HG02642 (cell line): ENCODE results near the gene LGALS7.
"Not testable (repeated sequence)": the region's sequence is repeated elsewhere in the genome, so short reads cannot be mapped to it uniquely, and the experiment has no call there.

Experiments
- ATAC-seq: cut with Tn5 transposase; IDR thresholded peaks from one replicate; pipeline ENCODE4 v1.9.1; 2021; ENCODE audit warnings: mild to moderate bottlenecking; ENCODE audit not compliant: unreplicated experiment, poor library complexity

LGALS7 gene

DNA sequence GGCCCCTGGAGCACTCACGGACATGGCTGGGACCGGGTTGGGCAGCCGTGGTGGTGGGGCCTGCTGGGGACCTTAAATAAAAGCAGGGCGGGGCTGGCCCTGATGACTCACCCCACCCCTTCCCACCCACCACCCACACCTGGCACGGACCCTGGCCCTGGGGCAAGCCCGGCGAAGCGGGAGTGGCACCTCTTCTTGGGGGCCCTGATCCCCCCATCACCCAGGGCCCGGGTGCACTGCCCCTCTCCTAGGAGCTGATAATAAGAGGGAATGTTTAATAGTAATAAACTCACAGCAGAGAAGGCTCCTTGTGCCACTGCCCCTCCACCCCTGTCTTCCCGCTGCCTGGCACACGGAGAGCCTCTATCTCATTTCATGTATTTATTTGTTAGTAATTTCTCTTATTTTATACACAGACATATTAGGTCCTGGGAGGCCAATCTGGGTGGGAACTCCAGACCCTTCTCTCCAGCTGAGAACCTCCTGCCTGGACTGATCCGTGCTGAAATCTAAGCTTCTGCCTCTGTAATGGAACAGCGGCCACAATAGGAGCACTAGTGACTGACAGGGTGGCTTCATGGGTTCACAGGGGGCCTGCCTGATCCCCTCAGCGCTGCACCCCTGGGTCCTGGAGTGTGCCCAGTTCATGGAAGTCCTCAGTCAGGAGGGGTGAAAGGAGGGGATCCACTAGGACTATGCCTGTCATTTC, at the start of gene LGALS7:
Gene LGALS7 (minus strand): TSS at position 49 of the 709 bp plus-strand sequence. CDS start 25 bp downstream, at position 24.
- no peak for ATAC-seq

DNA sequence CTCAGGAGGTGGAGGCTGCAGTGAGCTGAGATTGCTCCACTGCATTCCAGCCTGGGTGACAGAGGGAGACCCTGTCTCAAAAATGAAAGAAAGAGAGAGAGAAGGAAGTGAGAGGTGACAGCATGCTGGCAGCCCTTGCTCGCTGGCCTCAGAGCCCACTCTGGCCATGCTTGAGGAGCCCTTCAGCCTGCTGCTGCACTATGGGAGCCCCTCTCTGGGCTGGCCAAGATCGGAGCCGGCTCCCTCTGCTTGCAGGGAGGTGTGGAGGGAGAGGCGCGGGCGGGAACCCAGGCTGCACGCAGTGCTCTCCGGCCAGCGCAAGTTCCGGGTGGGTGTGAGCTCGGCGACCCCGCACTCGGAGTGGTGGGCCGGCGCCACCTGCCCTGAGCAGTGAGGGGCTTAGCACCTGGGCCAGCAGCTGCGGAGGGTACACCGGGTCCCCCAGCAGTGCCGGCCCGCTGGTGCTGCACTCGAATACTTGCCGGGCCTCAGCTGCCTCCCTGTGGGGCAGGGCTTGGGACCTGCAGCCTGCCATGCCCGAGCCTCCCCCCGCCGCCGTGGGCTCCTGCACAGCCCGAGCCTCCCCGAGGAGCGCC, 48.0 kb upstream of the LGALS7 start:
- ATAC-seq, result not testable (repeated sequence)

DNA sequence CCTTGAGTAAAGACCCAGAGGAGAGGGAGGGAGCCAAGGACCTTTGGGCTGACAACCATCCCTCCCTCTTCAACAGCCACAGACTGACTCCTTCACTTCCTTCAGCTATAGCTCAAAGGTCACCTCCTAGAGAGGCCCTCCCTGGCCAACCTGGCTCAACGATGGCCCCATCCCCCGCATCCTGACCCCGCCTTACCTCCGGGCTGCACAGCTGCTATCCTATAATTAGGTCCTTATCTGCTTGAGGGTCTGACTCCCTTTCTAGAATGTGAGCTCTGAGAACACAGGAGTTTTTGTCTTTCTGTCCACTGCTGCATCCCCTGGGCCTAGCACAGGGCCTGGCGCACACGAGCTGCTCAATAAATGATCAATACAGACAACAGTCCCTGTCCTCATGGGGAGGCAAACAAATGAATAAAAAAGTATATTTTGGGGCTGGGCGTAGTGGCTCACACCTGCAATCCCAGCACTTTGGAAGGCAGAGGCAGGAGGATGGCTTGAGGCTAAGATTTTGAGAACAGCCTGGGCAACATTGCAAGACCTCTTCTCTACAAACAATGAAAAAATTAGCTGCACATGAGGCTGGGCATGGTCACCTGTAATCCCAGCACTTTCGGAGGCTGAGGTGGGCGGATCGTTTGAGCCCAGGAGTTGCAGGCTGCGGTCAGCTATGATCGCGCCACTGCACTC, 46.1 kb upstream of the LGALS7 start:
- no peak for ATAC-seq

DNA sequence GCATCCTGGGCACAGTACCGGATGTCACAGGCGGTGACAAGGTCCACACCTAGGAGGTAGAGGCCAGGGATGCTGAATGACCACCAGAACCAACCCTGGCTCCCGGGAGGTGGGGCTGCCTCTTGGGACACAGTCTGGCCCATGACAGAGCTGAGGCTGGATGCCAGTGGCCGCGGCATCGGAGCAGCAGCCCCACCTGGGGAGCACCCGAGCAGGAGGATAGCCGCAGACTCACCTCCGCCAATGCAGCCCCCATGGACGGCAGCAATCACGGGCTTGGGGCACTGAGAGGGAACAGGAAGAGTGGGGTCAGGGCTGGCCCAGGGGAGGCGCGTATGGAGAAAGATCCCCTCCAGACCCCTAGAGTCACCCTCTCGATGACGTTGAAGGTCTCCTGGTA, 43.8 kb upstream of the LGALS7 start:
- ATAC-seq, result no peak

DNA sequence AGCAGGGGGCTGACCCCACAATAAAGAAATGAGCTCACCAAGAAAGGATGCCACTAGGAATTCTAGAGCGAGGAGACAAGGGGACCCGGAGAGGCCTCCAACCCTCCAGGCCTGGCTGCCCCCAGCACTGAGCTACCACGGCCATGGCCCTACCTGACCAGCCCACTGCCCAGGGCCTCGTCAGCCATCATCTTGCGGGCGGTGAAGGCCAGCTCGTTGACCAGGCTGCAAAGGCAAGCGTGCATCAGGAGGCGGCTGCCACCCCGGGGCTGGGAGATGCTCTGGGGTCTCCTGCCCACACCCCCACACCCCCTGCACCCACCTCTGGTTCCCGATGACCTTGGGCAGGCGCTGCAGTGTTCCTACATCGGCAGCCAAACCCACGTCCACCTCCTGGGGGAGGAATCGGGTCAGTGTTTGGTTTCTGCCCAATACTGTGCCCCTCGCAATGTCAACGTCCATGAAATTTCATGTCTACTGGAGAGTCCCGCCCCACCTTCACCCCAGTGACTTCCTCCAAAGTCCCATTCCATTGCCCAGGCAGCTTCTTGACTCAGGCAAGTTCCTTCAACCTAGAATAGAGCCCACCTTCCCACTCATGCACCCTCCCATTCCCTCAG, 42.9 kb upstream of the LGALS7 start:
- ATAC-seq, result no peak

DNA sequence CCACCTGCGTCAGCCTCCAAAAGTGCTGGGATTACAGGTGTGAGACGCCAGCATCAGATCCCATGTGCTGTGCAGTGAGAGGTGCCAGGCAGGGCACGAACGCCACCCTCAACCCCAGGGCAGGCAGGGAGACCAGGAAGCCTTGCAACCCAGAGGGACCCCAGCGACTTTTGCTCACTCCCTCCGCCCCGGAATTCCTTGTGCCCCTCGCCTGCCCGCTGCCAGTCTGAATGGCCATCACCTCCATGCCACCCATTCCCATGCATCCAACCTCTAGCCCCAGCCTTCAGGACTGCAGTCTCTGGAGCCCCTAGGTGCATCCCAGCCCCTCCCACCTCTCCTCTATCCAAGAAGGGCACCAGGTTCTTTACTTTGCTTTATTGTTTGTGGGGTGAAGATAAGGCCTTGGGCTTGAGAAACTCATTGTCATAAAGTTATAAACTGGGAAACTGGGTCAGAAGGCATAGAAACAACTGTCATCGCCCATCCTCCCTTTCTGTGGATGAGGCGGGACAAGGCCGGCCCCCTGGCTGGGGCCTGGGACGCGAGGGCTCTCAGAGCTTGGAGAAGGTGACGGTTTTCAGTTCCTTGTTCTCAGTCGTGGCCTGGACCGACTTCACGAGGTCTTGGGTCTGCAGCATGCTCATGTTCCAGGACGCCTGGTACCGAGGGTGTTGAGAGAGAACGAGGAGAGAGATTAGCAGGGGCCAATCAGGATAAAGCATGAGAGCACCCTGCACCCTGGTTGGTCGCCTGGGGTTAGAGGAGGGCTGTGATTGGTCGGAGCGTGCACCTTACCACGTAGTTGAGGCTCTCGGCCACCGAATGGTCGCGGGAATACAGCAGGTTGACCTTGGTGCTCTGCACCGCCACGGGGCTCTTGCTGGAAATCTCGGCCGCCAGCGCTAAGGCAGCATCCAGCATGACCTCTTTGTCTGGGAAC, 42.0 kb upstream of the LGALS7 start:
- ATAC-seq, result no peak

DNA sequence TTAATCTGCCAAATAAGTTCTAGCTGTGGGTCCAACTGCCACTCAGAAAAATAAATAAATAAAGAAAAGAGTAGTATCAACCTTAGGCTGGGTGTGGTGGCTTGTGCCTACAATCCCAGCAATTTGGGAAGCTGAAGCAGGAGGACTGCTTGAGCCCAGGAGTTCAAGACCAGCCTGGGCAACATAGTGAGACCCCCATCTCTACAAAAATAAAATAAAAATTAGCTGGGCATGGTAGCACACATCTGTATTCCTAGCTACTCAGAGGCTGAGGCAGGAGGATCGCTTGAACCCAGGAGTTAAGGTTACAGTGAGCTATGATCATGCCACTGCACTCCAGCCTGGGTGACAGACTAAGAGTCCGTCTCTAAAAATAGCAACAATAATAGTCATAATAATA, 40.6 kb upstream of the LGALS7 start:
- ATAC-seq, result not testable (repeated sequence)

DNA sequence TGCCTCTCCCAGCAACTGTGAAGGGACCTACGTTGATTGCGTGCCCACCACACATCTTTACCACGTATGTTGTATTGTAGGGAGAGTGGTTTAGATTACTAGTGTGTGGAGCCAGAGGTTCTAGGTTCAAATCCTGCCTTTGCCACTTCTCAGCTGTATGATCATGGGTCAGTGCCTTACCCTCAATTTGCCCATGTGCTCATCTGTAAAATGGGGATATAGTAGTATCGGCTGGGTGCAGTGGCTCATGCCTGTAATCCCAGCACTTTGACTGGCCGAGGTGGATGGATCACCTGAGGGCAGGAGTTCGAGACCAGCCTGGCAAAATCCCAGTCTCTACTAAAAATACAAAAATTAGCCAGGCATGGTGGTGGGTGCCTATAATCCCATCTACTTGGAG, 40.0 kb upstream of the LGALS7 start:
- no peak for ATAC-seq

DNA sequence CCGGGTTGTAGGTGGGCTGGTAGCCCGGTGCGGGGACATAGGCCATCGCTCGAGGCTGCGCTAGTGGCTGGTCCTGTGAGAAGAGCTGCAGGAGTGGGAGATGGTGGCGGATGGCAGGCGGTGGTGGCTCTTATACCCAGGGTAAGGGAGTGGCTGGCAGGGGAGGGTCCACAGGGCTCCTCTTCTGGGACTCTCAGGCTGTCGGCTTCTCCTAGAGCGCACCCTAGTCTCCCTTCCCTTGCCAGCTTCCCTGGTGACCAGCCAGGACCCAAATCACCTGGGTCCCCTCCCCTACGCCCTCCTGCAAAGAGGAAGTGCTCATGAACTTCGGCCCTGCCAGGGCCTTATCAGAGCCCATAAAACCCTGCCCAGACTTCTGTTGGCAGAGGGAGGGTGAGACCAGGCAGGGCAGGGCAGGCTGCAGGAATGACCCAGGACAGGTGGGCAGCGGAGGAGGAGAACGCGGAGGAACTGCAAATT, 39.6 kb upstream of the LGALS7 start, which contains the start of gene LGALS4:
Gene LGALS4 (minus strand): TSS at position 105 of the 480 bp plus-strand sequence. CDS start 59 bp downstream, at position 46.
- no peak for ATAC-seq

DNA sequence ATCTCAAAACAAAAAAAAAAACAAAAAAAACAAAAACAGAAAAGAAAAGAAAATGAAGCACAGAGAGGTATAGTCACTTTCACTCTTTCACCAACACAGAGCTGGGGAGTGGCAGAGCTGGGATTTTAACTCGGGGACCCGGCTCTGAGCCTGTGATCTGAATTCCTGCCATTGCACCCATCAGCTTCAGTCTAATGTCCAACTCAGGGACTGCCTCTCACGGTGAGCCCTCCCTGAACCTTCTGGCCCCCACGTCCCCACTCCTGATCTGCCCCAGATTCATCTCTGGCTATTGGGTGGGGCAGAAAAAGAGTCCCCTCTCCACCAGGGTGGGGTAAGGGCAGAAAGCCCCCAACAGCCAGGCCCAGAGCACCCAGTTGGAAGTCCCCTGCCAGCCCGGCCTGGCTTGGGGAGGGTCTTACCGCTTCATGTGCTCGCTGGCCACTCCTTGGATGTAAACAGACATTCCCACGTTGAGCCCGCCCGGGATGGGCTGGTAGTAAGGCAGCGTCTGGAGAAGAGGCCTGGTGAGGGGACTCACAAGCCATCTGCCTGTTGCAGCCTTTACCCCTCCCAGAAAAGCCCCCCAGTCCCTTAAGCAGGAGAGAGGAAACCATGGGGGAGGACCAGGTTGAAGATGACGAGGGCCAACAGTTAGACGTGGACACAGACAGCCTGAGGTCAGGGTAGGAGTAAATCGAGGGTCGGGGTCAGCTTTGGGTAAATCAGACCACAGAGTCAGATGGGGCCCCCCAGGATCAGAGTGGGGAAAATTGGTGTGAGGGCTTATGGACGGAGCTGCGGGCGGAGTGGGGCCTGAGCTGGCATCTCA, 38.9 kb upstream of the LGALS7 start:
- no peak for ATAC-seq

DNA sequence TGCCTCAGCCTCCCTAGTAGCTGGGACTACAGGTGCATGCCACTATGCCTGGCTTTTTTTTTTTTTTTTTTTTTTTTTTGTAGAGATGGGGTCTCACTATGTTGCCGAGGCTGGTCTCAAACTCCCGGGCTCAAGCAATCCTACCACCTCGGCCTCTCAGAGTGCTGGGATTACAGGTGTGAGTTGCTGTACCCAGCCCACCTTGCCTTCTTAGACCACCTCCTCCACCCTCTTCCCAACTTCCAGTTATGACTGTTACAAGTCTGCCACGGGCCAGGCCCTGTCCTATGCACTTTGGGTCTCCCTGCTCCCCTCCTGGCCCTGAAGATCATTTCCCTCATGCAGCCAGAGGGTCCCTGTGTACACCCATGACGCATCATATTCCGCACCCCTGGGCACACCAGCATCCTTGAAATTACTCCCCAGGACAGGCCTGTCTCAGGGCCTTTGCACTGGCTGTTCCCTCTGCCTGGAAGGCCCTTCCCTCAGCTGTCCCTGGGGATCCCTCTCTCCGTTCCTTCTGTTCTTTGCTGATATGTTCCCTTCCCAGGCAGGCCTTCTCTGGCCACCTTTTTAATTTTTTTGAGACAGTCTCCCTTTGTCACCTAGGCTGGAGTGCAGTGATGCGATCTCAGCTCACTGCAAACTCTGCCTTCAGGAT, 36.4 kb upstream of the LGALS7 start:
- ATAC-seq, result no peak

DNA sequence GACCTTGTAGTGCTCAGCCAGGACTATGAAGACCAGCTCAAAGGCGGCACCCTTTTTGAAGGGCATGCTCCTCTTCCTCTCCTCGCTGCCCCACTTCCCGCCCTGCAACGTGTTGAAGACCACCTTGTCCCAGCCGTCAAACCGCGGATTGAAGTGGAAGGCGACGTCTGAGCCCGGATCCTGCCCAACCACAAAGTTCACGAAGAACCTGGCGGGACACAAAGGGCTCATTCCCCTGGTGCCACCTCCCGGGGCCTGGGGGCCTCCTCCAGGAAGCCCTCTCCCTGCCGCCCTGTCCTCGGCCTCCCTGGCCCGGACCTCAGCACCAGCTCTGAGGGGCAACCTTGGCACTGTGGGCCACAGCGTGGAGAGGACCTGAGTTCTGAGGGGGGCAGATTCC, 35.4 kb upstream of the LGALS7 start:
- ATAC-seq, result no peak

DNA sequence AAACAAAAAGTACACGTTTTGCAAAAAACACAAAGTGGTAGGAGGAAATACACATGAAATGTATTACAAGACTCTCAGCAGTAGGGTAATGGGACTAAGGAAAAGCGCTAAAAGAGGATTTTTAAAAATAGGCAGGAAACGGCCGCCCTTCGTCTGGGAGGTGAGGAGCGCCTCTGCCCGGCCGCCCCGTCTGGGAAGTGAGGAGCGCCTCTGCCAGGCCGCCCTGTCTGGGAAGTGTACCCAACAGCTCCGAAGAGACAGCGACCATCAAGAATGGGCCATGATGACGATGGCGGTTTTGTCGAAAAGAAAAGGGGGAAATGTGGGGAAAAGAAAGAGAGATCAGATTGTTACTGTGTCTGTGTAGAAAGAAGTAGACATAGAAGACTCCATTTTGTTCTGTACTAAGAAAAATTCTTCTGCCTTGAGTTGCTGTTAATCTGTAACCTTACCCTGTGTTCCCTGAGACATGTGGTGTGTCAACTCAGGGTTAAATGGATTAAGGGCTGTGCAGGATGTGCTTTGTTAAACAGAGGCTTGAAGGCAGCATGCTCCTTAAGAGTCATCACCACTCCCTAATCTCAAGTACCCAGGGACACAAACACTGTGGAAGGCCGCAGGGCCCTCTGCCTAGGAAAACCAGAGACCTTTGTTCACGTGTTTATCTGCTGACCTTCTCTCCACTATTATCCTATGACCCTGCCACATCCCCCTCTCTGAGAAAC, 34.2 kb upstream of the LGALS7 start:
- ATAC-seq, result not testable (repeated sequence)

DNA sequence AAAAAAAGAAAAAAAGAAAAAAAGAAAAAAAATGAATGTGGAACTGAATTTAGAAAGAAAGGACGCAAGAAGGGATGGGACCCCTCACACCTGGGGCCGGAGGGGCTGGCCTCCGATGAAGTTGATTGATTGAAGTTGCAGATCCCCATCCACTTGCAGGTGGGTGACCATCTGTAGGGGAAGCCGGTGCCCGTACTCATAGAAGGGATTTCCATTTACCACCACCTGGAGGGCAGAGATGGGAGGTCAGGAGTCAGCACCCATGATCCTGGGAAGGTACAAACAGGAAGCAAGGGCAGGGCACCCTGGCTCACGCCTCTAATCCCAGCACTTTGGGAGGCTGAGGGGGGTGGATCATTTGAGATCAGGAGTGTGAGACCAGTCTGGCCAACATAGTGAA, 33.1 kb upstream of the LGALS7 start:
- no peak for ATAC-seq

DNA sequence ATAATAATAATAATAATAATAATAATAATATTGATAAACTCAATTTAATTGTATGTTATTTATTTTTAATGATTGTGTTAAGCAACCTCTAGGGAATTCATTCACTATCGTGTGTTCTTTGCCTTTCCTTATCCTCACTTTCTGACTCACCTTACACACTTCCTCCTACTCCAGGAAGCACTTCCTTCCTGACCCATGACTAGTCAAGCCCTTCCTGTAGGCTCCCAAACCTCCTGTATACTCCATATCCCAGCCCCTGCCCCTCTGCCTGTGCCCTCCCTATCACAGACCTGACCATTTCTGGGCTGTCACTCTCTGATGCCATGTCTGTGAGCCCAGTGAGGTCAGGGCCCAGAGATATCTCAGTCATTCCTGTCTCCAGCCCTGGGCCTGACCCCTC, 31.9 kb upstream of the LGALS7 start:
- no peak for ATAC-seq

DNA sequence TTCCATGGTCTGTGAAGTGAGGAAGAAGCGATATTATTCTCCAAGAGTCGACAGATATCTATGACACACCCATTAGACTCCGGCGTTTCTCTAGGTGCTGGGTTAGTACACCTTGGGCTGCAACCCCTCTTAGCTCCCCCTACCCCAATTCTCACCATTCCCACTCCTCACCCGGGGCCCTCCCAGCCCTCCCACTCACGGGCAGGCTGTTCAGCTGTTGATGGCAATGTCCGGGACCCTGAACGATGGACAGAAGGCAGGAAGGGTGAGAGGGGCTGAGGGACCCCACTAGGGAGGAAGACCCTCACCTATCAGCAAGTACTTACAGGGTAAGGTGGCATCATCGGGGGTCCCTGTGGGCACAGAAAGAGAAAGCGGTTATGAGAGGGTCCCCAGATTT, 30.2 kb upstream of the LGALS7 start:
- ATAC-seq, result no peak

DNA sequence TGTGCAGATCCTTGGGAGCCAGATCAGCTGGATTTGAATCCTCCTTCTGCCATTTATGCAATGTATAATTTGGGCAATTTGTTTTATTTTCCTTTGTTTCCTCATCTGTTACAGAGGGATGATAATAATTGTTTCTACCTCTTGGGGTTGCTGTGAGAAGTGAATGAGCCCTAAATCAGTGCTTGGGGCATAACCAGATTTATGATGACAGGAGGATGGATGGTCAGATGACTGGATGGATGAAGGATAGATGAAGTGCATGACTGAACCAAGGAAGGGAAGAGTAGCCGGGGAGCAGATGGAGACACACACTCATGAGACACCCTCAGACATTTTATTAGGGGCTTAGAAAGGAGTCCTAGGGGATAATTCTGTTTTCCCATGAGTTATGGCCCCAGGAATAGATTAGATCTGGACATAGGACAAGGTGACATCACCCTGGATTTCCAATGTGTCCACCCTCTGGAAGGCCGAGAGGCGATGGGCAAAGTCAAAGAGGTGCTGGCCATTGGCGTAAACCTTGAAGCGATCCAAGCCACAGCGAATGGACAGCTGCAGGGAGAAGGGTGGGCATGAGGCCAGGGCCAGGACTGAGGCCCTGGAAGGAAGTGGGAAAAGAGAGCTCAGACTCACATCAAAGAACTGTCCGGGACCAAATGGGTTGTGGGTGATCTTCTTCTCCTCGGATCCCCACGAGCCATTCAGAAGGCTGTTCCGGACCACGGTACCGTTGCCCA, 28.2 kb upstream of the LGALS7 start:
- no peak for ATAC-seq
